K562 (cell line): Measurements from ENCODE around the gene CATSPER4. TPM values are rescaled to one million over a fixed set of nuclear protein-coding genes. Genes with fewer than 3 reads are reported as not detected.
A peak's percentile ranks its signal among the peaks of the same experiment; 100 is the strongest.

Experiments
- E2F3 ChIP-seq: fragments of 250-450 bp; sonication (Bioruptor Pico); IDR thresholded peaks from 2 replicates; pipeline ENCODE4 v1.4.0; 2020; ENCODE audit warnings: mild to moderate bottlenecking
- GTF2E2 ChIP-seq: fragments of 200-800 bp; sonication (Bioruptor generic); IDR thresholded peaks from 2 replicates; pipeline ENCODE4 v1.6.1; 2016; ENCODE audit warnings: missing genetic modification characterization, missing compliant biosample characterization
- POLR2G ChIP-seq: fragments of 200-400 bp; formaldehyde crosslinking; IDR thresholded peaks from 2 replicates; pipeline ENCODE4 v1.6.1; 2017; ENCODE audit warnings: low read depth, mild to moderate bottlenecking, antibody characterized with exemption, low read length, moderate library complexity
- RHOXF2B ChIP-seq: fragments of 250-450 bp; sonication (Bioruptor Pico); conservative IDR thresholded peaks from 2 replicates; pipeline ENCODE4 v1.5.1; 2021
- SPI1 ChIP-seq: IDR thresholded peaks from 2 replicates; pipeline ENCODE4 v1.6.1; 2011; ENCODE audit warnings: low read depth, low read length, control low read depth, borderline replicate concordance
- SRSF3 ChIP-seq: fragments of 200-400 bp; formaldehyde crosslinking; IDR thresholded peaks from 2 replicates; pipeline ENCODE4 v1.6.1; 2016; ENCODE audit warnings: mild to moderate bottlenecking, low read length, moderate library complexity; ENCODE audit not compliant: insufficient read depth
- ZNF282 ChIP-seq: sonication (generic); formaldehyde crosslinking; IDR thresholded peaks from 2 replicates; pipeline ENCODE4 v1.8.1; 2023; ENCODE audit warnings: missing genetic modification reagents
- ZNF77 ChIP-seq: fragments of 250-450 bp; sonication (Bioruptor Pico); IDR thresholded peaks from 2 replicates; pipeline ENCODE4 v1.5.0; 2020
- polyA plus RNA-seq, 8 experiments: library from polyadenylated mRNA; depleted of rRNA in 4 of 8; stranded (reverse) in 5 of 8; unstranded in 3 of 8; fragments of >200 nt; fragmentation: Nextera tagmentation in 2 of 8; fragmentation: Illumina TruSeq in 1 of 8; extraction: Ambion mirVana in 2 of 8; extraction: Trizol in 1 of 8; gene quantifications; 2 replicates each; pipeline versions ENCODE4 v1.2.1 to v1.2.3, GENCODE V29; 2011 to 2014; ENCODE audit warnings: inconsistent platforms in 1 of 8, missing spikeins in 1 of 8
- total RNA-seq, 7 experiments: library from RNA; depleted of rRNA in 6 of 7; stranded (reverse); fragments of >200 nt in 6 of 7; fragmentation: Illumina TruSeq in 2 of 7; extraction: Trizol in 2 of 7; gene quantifications; 2 replicates each; pipeline versions ENCODE4 v1.2.1 to v1.2.3, GENCODE V29; 2011 to 2021; ENCODE audit warnings: low replicate concordance in 1 of 7
- TF ChIP-seq, protein P1 (sequence below): sonication (generic); formaldehyde crosslinking; IDR thresholded peaks from 2 replicates; pipeline ENCODE4 v1.8.0; 2022; ENCODE audit warnings: mild to moderate bottlenecking, missing genetic modification reagents
- TF ChIP-seq, protein P2 (sequence below), 2 experiments: IDR thresholded peaks; 2 replicates each; pipeline ENCODE4 v1.6.1; 2011; ENCODE audit warnings: borderline replicate concordance in 1 of 2, control low read depth in 1 of 2, low read depth in 1 of 2, low read length in 1 of 2, mild to moderate bottlenecking in 1 of 2, mixed read lengths in 1 of 2, moderate library complexity in 1 of 2; ENCODE audit not compliant: insufficient read depth in 1 of 2, insufficient read length in 1 of 2, poor library complexity in 1 of 2, severe bottlenecking in 1 of 2; ENCODE audit errors: extremely low read depth in 1 of 2
- TF ChIP-seq, protein P3 (sequence below), 2 experiments: fragments of 150-350 bp in 1 of 2; IDR thresholded peaks; 2 replicates each; pipeline ENCODE4 v1.6.1; 2012 to 2016; ENCODE audit warnings: low read depth in 2 of 2, low read length in 2 of 2, mild to moderate bottlenecking in 1 of 2, moderate library complexity in 1 of 2
- TF ChIP-seq, protein P4 (sequence below): IDR thresholded peaks from 3 replicates; pipeline ENCODE4 v1.6.1; 2011; ENCODE audit warnings: borderline replicate concordance, mild to moderate bottlenecking; ENCODE audit not compliant: insufficient read length, insufficient read depth
- TF ChIP-seq, protein P5 (sequence below): IDR thresholded peaks from 2 replicates; pipeline ENCODE4 v1.6.1; 2011; ENCODE audit warnings: borderline replicate concordance, low read depth, mild to moderate bottlenecking, moderate library complexity, low read length; ENCODE audit not compliant: insufficient read depth, poor library complexity, severe bottlenecking

The CATSPER4 gene
- total and polyA plus RNA-seq, 9 of the 15 experiments (the other 6 are each of a cell fraction or from before 2014, with no cell fraction given): 0.04 to 0.13 TPM; not detected in 7

DNA sequence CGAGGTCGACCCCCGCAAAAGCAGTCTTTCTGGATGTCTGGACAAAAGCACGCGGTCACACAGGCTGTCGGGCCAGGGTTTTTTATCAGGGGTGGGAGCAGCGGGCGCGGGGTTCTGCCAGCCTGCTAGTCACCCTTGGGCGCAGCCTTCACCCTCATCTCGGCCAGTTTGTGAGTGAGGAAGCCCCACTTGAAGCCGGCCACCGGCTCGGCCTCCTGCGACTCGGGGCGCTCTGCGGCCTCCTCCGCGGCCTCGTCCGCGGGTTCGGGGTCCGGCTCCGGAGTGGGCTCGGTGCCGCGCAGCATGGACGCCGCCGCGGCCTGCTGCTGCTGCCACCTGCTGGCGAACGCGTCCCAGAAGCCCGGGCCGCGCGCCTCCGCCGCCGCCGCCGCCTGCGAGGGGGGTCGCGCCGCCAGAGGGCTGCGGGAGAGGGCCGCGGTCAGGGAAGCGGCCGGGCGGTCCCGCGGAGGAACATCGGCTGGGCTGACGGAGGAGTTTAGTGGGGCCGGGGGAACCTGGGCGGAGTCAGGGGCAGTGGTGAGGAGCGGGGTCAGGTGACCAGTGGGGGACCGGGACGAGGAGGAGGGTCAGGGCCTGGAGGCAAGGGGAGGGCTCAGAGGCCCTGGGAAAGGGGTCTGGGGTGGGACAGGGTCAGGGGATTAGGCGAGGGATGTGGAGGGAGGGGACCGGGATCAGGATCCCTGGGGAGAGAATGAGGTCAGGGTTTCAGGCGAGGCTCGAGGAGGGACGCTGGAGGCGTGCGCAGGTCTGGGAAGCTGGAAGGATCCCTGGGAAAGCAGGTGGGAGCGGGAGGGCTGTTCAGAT, 26.2 kb upstream of the CATSPER4 start (continued):
- TF ChIP-seq, protein P1, sequence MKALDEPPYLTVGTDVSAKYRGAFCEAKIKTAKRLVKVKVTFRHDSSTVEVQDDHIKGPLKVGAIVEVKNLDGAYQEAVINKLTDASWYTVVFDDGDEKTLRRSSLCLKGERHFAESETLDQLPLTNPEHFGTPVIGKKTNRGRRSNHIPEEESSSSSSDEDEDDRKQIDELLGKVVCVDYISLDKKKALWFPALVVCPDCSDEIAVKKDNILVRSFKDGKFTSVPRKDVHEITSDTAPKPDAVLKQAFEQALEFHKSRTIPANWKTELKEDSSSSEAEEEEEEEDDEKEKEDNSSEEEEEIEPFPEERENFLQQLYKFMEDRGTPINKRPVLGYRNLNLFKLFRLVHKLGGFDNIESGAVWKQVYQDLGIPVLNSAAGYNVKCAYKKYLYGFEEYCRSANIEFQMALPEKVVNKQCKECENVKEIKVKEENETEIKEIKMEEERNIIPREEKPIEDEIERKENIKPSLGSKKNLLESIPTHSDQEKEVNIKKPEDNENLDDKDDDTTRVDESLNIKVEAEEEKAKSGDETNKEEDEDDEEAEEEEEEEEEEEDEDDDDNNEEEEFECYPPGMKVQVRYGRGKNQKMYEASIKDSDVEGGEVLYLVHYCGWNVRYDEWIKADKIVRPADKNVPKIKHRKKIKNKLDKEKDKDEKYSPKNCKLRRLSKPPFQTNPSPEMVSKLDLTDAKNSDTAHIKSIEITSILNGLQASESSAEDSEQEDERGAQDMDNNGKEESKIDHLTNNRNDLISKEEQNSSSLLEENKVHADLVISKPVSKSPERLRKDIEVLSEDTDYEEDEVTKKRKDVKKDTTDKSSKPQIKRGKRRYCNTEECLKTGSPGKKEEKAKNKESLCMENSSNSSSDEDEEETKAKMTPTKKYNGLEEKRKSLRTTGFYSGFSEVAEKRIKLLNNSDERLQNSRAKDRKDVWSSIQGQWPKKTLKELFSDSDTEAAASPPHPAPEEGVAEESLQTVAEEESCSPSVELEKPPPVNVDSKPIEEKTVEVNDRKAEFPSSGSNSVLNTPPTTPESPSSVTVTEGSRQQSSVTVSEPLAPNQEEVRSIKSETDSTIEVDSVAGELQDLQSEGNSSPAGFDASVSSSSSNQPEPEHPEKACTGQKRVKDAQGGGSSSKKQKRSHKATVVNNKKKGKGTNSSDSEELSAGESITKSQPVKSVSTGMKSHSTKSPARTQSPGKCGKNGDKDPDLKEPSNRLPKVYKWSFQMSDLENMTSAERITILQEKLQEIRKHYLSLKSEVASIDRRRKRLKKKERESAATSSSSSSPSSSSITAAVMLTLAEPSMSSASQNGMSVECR (CRISPR knock-in tag): no peak; the same call in 1 of the 2 replicates
- TF ChIP-seq POLR2G (peak; percentile 81), SRSF3 (no peak), ZNF282 (CRISPR knock-in tag) (no peak), RHOXF2B (CRISPR knock-in tag) (no peak), ZNF77 (CRISPR knock-in tag) (no peak), E2F3 (CRISPR knock-in tag) (peak; percentile 80), GTF2E2 (tag) (no peak), SPI1 (no peak)
- TF ChIP-seq, protein P2, sequence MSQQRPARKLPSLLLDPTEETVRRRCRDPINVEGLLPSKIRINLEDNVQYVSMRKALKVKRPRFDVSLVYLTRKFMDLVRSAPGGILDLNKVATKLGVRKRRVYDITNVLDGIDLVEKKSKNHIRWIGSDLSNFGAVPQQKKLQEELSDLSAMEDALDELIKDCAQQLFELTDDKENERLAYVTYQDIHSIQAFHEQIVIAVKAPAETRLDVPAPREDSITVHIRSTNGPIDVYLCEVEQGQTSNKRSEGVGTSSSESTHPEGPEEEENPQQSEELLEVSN (IDR thresholded peaks at IDR 0.05; ENCODE audit: borderline replicate concordance in 1 of 2, extremely low read depth in 1 of 2, insufficient read depth in 1 of 2, insufficient read length in 1 of 2, low read depth in 1 of 2, low read length in 1 of 2, poor library complexity in 1 of 2, severe bottlenecking in 1 of 2): peak; percentile 70 to 85
- TF ChIP-seq, protein P3, sequence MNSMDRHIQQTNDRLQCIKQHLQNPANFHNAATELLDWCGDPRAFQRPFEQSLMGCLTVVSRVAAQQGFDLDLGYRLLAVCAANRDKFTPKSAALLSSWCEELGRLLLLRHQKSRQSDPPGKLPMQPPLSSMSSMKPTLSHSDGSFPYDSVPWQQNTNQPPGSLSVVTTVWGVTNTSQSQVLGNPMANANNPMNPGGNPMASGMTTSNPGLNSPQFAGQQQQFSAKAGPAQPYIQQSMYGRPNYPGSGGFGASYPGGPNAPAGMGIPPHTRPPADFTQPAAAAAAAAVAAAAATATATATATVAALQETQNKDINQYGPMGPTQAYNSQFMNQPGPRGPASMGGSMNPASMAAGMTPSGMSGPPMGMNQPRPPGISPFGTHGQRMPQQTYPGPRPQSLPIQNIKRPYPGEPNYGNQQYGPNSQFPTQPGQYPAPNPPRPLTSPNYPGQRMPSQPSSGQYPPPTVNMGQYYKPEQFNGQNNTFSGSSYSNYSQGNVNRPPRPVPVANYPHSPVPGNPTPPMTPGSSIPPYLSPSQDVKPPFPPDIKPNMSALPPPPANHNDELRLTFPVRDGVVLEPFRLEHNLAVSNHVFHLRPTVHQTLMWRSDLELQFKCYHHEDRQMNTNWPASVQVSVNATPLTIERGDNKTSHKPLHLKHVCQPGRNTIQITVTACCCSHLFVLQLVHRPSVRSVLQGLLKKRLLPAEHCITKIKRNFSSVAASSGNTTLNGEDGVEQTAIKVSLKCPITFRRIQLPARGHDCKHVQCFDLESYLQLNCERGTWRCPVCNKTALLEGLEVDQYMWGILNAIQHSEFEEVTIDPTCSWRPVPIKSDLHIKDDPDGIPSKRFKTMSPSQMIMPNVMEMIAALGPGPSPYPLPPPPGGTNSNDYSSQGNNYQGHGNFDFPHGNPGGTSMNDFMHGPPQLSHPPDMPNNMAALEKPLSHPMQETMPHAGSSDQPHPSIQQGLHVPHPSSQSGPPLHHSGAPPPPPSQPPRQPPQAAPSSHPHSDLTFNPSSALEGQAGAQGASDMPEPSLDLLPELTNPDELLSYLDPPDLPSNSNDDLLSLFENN (IDR thresholded peaks at IDR 0.05; ENCODE audit: low read depth in 2 of 2, low read length in 2 of 2): no peak
- TF ChIP-seq, protein P4, sequence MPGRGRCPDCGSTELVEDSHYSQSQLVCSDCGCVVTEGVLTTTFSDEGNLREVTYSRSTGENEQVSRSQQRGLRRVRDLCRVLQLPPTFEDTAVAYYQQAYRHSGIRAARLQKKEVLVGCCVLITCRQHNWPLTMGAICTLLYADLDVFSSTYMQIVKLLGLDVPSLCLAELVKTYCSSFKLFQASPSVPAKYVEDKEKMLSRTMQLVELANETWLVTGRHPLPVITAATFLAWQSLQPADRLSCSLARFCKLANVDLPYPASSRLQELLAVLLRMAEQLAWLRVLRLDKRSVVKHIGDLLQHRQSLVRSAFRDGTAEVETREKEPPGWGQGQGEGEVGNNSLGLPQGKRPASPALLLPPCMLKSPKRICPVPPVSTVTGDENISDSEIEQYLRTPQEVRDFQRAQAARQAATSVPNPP: no peak
- TF ChIP-seq, protein P5, sequence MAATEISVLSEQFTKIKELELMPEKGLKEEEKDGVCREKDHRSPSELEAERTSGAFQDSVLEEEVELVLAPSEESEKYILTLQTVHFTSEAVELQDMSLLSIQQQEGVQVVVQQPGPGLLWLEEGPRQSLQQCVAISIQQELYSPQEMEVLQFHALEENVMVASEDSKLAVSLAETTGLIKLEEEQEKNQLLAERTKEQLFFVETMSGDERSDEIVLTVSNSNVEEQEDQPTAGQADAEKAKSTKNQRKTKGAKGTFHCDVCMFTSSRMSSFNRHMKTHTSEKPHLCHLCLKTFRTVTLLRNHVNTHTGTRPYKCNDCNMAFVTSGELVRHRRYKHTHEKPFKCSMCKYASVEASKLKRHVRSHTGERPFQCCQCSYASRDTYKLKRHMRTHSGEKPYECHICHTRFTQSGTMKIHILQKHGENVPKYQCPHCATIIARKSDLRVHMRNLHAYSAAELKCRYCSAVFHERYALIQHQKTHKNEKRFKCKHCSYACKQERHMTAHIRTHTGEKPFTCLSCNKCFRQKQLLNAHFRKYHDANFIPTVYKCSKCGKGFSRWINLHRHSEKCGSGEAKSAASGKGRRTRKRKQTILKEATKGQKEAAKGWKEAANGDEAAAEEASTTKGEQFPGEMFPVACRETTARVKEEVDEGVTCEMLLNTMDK: peak; percentile 82
